ENCODE results near the gene SDK2.

The SDK2 gene

GRCh38 chr17:73538445-73538844 is 105.8 kb downstream of the SDK2 start:
- no peak overlapping the region for H3K4me3 ChIP-seq (replicated peaks; ENCODE audit: insufficient read depth, low read length)
- TF ChIP-seq GABPA (IDR thresholded peaks at IDR 0.05; ENCODE audit: low read depth): no peak
- no peak for TF ChIP-seq CTCF (IDR thresholded peaks at IDR 0.05; ENCODE audit: insufficient read depth, low read length)
- no peak for TF ChIP-seq REST (IDR thresholded peaks at IDR 0.05; ENCODE audit: insufficient replicate concordance, low read depth)
- no peak for TF ChIP-seq POLR2AphosphoS5 (IDR thresholded peaks at IDR 0.05; ENCODE audit: low read depth)
- no peak for TF ChIP-seq SPI1 (IDR thresholded peaks at IDR 0.05; ENCODE audit: borderline replicate concordance, low read depth)
- no peaks in the 10 kb centered on the region for H3K27me3 ChIP-seq (ENCODE audit: insufficient read depth, poor library complexity, severe bottlenecking)
- H3K27ac ChIP-seq (replicated peaks): no peak overlapping the region
- no peak for DNase-seq (ENCODE audit: low read depth in 1 of 2, low spot score in 1 of 2)

- Histone ChIP-seq H3K27ac (replicated peaks) (no peak overlapping the region), H3K27me3 (ENCODE audit: insufficient read depth, poor library complexity, severe bottlenecking) (no peaks in the 10 kb centered on the region), H3K4me3 (replicated peaks; ENCODE audit: insufficient read depth, low read length) (no peak overlapping the region)
- no peak for DNase-seq (ENCODE audit: low read depth in 1 of 2, low spot score in 1 of 2)
- no peak for TF ChIP-seq CTCF (IDR thresholded peaks at IDR 0.05; ENCODE audit: insufficient read depth, low read length)
Measured at GRCh38 chr17:73536700-73537605, 107.3 kb downstream of the SDK2 start.

GRCh38 chr17:73535746-73536145 is 108.5 kb downstream of the SDK2 start:
- no peaks in the 10 kb centered on the region for H3K27me3 ChIP-seq (ENCODE audit: insufficient read depth, poor library complexity, severe bottlenecking)
- TF ChIP-seq POLR2AphosphoS5 (IDR thresholded peaks at IDR 0.05; ENCODE audit: low read depth) (no peak), SPI1 (IDR thresholded peaks at IDR 0.05; ENCODE audit: borderline replicate concordance, low read depth) (no peak), CTCF (IDR thresholded peaks at IDR 0.05; ENCODE audit: insufficient read depth, low read length) (no peak), GABPA (IDR thresholded peaks at IDR 0.05; ENCODE audit: low read depth) (no peak), REST (IDR thresholded peaks at IDR 0.05; ENCODE audit: insufficient replicate concordance, low read depth) (no peak)
- H3K27ac ChIP-seq (replicated peaks): no peak overlapping the region
- no peak overlapping the region for H3K4me3 ChIP-seq (replicated peaks; ENCODE audit: insufficient read depth, low read length)
- no peak for DNase-seq (ENCODE audit: low read depth in 1 of 2, low spot score in 1 of 2)
